Fibroblast of skin of abdomen (primary cell): ENCODE measurements around the gene BEND7. TPM values are rescaled to one million over a fixed set of nuclear protein-coding genes. Genes with fewer than 3 reads are reported as not detected.
"Not testable (repeated sequence)": the region's sequence is repeated elsewhere in the genome, so short reads cannot be mapped to it uniquely, and the experiment has no call there.

Source experiments
- DNase-seq: peaks from one replicate; pipeline ENCODE4 v3.0.0-alpha.2; 2013
- polyA plus RNA-seq, 2 experiments: library from polyadenylated mRNA; unstranded; fragments of 120-200 nt; gene quantifications; one replicate each; pipeline ENCODE4 v1.2.1, GENCODE V29; 2013; ENCODE audit not compliant: insufficient read length in 2 of 2

BEND7 gene, protein sequence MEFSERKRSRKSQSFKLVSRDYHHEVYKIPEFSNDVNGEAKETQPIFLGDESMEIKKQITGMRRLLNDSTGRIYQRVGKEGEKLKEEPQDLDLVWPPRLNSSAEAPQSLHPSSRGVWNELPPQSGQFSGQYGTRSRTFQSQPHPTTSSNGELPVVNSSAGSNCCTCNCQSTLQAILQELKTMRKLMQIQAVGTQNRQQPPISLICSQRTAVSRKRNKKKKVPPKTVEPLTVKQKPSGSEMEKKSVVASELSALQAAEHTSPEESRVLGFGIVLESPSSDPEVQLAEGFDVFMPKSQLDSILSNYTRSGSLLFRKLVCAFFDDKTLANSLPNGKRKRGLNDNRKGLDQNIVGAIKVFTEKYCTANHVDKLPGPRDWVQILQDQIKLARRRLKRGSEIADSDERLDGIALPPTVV
- polyA plus RNA-seq (2013, experiment 1 of 2; ENCODE audit: insufficient read length), result 7.7 TPM
- polyA plus RNA-seq (2013, experiment 2 of 2; ENCODE audit: insufficient read length), result 7.1 TPM

DNA sequence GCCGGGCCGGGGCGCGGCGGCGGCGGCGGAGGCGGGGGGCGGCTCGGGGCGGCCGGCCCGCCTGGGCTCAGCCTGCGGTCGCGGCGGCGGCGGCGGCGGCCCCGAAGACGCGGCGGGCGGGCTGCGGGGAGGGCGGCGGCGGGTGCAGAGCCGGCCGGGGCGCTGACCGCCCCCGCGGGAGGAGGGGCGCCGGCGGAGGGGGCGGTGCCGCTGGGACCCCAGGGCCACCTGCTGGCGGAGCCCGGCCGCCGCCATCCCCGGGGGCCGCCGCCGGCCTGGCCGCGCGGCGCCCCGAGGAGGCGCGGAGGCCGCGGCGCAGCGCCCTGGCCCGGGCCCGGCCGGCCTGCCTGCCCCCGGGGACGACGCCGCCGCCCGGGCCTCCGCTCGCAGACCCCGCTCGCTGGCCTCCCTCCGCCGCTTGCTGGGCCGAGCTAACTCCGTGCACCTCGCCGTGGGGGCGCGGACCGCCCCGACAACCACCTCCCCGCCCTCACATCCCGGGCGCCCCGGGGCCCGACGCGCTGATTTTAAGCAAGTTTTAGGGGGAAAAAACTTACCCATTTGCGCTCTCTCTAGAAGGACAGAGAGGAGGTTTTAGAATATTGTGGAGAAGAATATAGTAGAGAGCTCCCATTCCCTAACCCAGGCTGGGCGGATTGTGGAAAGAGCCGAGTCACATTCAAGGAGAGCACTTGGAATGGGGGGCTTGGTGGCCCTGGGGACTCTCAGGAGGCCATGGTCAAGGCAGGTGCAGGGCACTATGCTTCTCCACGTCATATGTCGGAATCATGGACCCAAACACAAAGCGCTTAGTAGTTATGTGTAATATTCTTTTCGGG, at the start of gene BEND7:
BEND7 (minus strand) TSS at position 140 of the 839 bp plus-strand sequence. CDS start 481 bp downstream, outside the sequence.
- peak; percentile 36 for DNase-seq

DNA sequence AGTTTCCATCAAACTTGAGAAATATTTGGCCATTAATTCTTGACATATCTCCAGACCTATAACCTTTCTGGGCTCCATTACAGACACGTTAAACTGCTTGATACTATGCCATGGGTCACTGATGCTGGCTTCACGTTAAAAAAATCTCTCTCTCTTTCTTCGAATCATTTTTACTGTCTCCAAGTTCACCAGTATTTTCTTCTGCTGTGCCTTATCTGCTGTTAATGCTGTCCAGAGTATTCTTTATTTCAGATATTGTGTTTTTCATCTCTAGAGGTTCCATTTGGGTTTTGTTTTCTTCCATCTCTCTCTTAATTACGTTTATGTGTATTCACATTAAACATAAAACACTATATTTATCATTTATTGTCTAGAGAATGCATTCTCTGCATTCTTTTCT, 45.1 kb upstream of the BEND7 start:
- DNase-seq, result no peak

DNA sequence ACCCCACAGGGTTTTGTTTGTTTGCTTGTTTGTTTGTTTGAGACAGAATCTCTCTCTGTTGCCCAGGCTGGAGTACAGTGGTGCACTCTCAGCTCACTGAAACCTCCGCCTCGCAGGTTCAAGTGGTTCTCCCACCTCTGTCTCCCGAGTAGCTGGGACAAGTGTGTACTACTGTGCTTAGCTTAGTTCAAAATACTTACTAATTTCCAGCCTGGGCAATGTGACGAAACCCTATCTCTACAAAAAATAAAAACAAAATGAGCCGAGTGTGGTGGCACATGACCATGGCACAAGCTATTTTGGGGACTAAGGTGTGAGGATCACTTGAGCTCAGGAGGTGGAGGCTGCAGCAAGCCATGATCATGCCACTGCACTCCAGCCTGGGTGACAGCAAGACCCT, 42.7 kb upstream of the BEND7 start:
- DNase-seq, result no peak

DNA sequence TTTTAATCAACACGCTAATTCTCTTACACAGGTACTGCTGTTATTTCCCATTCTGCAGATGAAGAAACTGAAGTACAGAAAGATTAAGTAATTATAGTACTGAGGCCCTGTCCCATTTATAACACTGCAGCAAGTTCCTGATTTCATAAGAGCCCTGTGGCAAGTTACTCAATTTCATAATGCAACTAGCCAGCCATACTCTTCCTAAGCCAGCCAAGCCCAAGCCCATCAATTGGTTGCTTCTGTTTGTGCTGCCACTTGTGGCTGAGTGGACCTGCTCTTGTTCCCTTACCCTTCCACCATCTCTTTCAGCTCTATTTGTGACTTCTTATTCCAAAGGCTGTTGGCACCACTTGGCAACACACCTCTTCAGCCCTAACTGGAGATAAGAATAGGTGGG, 38.2 kb upstream of the BEND7 start:
- no peak for DNase-seq

DNA sequence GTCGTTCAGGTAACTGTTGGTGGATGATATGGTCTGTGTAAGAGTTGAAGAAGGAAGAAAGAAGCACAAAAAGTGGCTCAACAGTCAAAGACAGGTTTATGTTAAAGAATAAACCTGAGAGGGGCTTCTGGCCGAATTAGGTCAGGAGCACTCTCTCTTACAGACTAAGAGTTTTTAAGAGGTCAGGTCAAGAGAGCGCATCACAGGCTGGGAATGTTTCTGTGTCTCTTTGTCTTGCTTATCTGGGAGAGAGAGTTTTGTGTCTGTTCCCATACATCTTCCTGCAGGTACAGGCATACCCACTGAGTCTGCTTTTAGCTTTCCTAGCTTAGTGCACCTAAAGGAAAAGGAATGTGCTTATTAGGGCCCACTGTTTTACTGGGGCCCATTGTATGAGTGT, 35.8 kb upstream of the BEND7 start:
- no peak for DNase-seq

DNA sequence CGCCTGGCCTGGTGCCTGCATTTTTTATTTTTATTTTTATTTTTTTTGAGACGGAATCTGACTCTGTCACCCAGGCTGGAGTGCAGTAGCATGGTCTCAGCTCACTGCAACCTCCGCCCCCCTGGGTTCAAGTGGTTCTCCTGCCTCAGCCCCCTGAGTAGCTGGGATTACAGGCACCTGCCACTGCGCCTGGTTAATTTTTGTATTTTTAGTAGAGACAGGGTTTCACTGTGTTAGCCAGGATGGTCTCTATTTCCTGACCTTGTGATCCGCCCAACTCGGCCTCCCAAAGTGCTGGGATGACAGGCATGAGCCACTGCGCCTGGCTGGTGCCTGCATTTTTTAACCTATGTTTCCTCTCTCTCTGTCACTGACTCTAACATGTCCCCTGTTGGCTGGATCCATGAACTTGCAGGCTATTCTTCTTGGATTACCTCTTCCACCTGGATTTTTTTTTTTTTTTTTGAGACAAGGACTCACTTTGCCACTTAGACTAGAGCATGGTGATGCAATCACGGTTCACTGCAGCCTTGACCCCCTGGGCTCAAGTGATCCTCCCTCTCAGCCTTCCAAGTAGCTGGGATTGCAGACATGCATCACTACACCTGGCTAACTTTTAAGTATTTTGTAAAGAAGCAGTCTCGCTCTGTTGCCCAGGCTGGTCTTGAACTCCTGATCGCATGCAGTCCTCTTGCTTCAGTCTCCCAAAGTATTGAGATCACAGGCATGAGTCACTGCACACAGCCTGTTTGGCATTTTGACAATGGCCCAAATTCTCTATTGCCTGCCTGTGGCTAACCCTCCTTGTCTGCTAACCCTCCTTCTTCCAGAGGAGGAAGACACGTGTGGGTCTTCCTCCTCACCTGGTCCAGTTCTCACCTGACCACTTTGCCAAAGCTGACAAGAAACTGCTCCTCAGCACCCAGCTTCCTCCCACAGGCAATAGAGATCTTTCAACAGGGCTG, 34.9 kb upstream of the BEND7 start:
- DNase-seq, result no peak

DNA sequence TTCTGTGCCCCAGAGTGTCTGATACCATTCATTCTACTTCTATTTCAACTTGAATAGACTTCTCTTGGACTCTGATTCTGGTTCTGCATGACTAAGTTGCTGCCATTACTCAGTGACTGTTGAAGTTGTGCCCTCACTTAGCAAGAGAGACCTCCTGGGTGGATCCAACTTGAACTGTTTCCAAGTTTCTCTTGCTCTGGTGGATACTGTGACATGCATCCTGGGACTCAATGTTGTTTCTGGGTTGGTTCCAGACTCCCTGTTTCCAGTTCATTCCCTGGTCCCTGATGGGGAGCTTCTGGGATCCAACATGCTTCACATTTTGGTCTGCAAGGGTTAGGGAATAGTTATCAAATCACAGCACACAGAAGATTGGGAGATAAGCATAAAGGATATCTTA, 31.8 kb upstream of the BEND7 start:
- DNase-seq, result peak; percentile 2

DNA sequence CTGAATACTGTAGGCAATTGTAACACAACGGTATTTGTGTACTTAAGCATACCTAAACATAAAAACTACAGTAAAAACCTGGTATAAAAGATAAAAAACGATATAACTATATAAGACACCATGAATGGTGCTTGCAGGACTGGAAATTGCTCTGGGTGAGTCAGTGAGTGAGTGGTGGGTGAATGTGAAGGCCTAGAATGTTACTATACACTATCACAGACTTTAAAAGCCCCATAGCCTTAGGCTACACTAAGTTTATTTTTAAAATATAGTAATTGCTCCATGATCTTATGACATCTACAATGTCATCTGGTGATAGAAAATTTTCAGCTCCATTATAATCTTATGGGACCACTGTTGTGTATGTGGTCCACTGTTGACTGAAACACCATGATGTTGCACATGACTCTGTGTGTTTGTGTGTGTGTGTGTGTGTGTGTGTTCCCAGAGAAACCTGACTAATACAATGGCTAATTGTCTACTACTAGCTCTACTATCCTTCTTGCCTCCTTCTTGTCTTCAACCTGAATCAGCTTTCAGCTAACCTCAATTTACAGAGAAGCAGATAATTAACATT, 30.4 kb upstream of the BEND7 start:
- DNase-seq, result no peak

DNA sequence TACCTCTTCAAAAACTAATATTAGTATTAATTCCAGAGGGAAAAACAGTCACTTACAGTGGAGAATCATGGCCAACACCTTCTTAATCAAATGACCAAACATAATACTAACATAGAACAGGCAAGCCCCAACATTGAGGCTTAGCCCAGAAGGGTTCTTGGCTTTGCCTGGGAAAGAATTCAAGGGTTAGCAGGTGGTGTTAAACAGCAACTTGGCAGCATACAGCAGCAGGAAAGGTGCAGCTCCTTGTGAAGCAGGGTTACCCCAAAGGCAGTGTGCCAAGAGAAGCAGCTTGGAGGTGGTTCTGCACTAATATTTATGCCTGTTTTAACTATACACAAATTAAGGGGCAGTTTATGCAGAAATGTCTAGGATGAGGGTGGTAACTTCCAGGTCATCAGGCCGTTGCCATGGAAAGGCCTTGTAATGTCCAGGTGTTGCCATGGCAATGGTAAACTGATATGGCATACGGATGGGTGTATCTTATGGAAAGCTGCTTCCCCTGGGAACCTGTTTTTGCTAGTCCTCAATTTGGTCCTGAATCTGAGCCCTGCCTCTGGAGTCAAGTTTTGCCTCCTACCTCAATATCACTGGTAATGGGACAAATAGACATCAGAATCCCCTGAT, 27.2 kb upstream of the BEND7 start:
- no peak for DNase-seq

DNA sequence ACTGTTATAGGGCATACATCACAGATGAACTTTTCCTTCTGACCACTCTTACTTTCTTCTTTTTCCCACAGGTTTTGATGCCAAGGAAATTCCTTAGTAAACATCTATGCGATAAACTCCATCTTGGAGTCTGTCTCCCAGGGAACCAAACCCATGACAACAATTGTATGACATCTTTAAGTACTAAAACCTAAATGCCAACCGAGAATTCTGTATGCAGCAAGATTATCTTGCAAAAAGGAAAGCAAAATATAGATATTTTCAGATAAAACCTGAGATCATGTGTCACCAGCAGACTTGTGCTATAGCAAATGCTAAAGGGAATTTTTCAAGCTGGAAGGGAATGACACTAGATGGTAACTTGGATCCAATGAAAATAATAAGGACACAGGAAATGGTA, 22.0 kb upstream of the BEND7 start:
- no peak for DNase-seq

DNA sequence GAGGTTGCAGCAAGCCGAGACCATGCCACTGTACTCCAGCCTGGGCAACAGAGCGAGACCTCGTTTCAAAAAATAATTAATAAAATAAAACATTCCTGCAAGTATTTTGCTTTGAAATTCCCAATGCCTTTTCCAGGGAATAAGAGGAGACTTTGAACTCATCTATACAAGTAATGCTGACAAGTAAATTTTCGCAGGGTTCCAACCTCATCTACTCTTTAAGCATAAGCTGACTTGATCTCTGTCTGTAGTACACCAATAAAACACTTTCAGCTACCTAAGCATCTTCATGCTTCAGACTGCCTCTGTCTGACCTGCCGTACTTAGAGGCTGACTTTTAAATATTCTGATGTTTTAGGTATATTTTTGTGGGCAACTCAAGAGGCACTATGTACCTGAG, 13.7 kb upstream of the BEND7 start:
- DNase-seq, result no peak

DNA sequence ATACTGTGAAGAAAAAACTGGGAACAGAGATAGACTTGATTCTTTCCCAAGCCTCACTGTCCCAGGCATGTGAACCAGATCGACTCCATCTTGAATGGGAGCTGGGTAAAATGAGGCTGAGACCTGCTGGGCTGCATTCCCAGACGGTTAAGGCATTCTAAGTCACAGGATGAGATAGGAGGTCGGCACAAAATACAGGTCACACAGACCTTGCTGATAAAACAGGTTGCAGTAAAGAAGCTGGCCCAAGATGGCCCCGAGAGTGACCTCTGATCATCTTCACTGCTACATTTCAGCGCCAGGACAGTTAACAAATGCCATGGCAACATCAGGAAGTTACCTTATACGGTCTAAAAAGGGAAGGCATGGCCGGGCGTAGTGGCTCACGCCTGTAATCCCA, 9.2 kb upstream of the BEND7 start:
- not testable (repeated sequence) for DNase-seq

DNA sequence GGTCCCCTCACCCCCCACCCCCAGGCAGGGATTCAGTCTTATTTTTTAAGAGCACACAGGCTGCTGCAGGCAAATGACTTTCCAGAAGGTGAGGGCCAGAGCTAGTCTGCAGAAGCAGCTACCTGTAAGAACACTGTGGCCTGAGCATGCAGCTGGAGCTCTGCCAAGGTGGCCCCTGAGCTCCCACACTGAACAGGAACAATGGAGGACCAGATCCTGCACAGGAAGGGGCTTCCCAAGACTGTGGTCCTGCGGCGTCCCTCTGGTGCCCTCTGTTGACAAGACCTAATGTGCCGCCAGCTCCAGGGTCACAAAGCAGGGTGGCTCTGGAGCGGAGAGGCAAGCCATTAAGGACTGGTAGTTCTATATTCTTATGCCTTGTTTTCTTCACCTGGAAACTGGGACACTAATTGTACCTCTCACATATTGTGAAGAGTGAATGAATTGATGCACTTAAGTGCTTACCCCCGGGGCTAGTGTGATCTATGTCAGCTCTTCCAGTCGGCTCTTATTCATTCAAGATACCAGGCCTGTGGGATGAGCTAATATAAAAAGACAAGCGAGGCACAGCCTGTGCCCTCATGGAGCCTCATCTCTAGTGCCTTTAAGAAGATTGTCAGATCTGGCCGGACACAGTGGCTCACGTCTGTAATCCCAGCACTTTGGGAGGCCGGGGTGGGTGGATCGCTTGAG, 8.0 kb upstream of the BEND7 start:
- peak; percentile 58 for DNase-seq

DNA sequence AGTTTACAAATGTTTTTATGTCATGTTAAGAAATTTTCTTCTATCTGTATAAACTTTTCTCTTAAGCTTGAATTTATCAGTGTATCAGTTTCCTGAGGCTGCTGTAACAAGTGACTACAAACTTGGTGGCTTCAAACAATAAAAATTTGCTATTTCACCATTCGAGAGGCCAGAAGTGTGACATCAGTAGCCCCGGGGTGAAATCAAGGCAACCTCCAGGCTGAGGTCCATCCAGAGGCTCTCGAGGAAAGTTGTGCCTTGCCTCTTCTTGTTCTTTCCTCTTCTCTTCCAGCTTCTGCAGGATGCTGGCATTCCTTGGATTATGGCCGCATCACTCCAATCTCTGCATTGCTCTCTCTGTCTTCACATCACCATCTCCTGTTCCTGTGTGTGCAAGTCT, 6.5 kb upstream of the BEND7 start:
- DNase-seq, result no peak

DNA sequence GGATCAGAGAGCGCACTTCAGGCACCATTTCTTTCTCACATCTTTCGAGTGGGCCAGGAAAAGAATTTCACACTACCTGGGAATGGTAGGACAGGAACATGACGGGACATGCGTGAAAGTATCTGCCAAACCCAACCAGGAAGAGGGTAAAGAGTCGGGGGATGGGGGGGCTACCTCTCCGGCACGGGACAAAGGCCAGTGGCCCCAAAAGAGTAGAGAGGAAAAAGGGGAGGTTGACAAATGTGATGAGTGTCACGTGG, 830 bp upstream of the BEND7 start:
- DNase-seq, result no peak

DNA sequence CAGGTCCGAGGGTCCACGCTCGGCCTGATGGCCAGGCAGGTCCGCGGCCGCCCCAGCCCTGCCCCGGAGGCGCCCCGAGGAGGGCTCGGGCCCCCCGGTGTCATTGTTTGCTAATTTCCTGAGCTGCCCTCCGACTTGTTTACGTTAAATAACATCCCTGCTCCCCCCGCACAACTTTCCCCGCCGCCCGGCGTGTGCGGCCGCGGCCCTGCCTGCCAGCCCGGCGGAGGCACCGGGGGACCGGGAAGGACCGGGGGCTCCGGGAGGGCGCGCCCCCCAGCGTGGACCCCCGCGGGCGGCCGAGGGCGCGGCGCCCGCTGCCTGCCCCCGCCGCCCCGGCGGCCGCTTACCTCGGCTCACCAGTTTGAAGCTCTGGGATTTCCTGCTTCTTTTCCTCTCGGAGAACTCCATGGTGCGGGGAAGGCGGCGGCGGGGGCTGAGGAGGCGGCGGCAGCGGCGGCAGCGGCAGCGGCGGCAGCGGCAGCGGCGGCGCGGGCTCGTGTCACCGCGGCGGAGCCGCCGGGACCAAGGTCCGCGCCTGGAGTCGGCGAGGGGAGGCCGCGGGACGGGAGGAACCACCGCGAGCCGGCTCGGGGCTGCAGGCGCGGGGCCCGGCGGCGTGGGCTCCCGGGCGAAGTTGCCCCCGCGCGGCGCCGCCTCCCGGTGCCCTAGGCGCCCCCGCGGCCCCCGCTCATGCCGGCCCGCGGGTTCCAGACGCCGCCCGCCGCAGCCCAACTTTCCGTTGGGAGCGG, 515 bp downstream of the BEND7 start:
- DNase-seq, result no peak

DNA sequence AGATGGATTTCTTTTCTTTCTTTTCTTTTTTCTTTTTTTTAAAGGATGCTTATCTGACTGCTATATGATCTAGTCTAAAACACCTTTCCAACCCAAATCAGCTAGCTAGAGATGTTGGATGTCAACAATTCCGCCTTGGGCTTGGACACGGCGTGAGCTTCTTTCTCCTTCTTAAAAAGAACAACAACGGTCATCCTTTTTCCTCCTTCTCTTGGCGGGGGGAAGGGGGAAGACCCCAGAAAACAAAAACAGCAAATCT, 1.0 kb downstream of the BEND7 start:
- DNase-seq, result no peak

DNA sequence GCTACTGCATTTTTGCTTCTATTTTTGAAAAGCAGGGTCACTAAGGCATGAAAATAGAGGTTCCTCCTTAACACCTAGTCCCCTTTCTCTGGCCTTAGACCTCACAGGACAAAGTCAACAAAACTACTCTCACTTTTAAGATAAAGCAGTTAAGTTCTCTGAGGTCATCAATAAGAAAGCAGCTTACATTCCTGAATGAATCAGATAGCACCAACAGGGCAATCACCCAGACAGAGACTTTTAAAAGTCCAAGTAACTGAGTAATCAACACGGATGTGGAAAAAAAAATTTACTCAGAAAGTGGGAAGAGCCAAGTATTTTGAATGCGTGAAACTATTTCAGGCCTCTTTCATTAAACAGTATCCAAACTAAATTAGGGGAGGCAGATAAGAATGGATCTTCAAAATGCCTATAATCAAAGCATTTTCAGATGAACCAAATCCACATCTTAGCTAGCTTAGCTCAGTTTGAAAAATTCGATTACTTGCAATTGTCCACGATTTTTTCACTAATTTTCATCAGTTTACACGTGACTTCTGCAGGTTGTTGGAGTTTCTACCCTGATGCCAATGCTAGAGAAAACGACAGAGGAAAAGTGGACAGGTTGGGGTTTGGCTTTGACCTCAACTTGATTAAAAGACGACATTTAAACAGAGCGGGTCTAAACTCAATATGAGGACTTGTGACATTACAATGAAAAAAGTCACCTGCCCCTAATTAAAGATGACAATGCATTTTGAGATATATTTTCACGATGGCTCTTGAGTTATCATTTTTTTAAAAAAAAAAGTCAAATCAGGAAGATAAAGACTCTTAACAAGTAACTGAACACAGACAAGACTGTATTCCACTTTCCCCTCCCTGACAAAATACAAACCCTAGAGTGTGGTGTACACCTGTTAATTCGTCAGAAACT, 1.6 kb downstream of the BEND7 start:
- DNase-seq, result peak; percentile 79

DNA sequence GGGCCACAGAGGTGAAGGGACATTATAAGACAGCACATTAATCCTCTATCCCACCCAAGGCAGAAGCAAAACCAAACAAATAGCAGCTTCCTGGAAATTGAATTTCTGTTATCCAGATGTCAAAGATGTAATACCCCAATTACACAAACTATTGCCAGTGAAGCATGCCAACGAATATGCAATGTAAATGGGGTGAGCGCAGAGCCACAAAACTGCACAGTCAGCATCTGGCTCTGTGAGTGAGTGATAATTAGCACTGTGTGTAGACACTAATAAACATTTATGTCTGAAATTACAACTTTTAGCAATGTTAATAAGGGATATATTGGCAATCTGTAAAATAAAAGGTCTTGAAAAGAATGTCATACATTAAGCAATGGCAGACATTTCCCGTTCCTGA, 3.2 kb downstream of the BEND7 start:
- DNase-seq, result no peak

DNA sequence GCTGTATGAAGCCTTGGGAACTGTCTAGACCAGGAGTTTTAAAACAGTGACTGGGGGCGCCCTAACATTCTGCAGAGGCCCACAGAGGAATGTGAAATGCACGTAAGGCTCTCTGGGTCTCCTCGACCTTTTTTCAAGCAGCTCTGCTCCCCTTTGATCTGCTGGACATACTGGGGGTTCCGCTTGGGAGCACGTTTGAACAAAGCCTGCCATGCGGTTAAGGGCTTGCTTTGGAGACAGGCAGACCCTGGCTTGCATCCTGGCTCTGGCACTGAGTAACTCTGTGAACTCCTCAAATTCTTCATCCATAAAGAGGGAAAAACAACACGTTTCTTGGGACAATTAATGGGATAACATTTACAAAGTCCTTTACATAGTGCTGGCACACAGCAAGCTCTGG, 7.8 kb downstream of the BEND7 start:
- no peak for DNase-seq
